ENCODE results near the gene LIME1. TPM values are rescaled to one million over a fixed set of nuclear protein-coding genes. Genes with fewer than 3 reads are reported as not detected.
A peak's percentile ranks its signal among the peaks of the same experiment; 100 is the strongest.

LIME1 gene
- total and polyA plus RNA-seq, 2 donors (not counting 1 experiment from before 2014, with no cell fraction given): 0.68 to 3.5 TPM

DNA sequence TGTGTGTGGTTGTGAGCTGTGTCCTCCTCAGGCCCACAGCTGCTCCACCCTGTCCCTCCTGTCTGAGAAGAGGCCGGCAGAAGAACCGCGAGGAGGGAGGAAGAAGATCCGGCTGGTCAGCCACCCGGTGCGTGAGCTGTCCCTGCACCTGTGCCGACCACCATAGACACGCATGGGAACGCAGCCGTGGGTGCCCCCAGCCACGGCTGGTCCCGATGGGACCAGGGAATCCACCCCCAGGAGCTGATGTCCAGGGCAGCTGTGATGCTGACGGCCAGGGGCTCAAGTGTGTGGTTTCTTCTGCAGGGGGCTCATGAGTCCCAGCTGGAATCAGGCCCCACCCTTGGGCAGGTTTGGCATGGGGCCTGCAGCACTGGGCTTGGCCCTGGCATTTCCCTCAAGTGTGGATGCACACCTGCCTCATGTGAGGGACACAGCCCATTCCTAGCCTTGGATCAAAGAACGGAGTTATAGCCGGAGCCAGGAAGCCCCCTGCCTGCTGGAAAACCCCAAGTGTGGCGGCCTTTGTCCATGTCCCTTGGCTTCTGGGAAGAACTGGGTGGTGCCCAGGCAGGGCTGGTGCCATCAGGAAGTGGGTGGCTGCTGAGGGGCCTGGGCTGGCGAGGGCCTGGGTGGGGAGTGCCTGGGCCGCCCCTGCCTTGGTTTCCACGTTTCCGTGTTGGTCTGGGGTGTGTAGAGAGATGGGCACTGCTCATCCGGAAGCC is 44.6 kb upstream of the LIME1 start:
- Histone ChIP-seq H3K9ac (ENCODE audit: insufficient read depth, low read length) (no peak overlapping the region), H3K36me3 (ENCODE audit: control insufficient read depth, insufficient read depth, low read length) (peaks cover 31% of the 10 kb centered on the region), H2AFZ (ENCODE audit: low read length) (no peak overlapping the region), H3K27me3 (ENCODE audit: control insufficient read depth, insufficient read depth, low read length) (no peaks in the 10 kb centered on the region), H3K4me2 (ENCODE audit: extremely low read depth, insufficient read depth, low read length) (no peak overlapping the region), H3K4me1 (ENCODE audit: control insufficient read depth, extremely low read depth, insufficient read depth, low read length) (peaks cover 17% of the 10 kb centered on the region), H3K27ac (ENCODE audit: insufficient read depth, low read length) (peak overlapping the region; percentile 2), H4K20me1 (ENCODE audit: control insufficient read depth, extremely low read depth, insufficient read depth, low read length) (no peaks in the 10 kb centered on the region), H3K79me2 (ENCODE audit: control insufficient read depth, insufficient read depth, low read length) (no peaks in the 10 kb centered on the region), H3K4me3 (replicated peaks in 1 of 4; ENCODE audit: control extremely low read depth in 1 of 4, insufficient read depth in 1 of 4, low read depth in 3 of 4, low read length in 4 of 4) (no peak overlapping the region), H3K9me3 (ENCODE audit: control insufficient read depth, insufficient read depth, low read depth, low read length) (no peaks in the 10 kb centered on the region)
- TF ChIP-seq CTCF (conservative IDR thresholded peaks at IDR 0.05 in 1 of 2, IDR thresholded peaks at IDR 0.05 in 1 of 2; ENCODE audit: low read depth in 1 of 2, low read length in 2 of 2) (no peak), EZH2 (IDR thresholded peaks at IDR 0.05; ENCODE audit: low read length, missing control alignments) (no peak)
- DNase-seq (ENCODE audit: low read depth in 2 of 2): no peak

- Histone ChIP-seq H3K79me2 (ENCODE audit: control insufficient read depth, insufficient read depth, low read length) (peaks cover 3% of the 10 kb centered on the region), H3K9me3 (ENCODE audit: control insufficient read depth, insufficient read depth, low read depth, low read length) (no peaks in the 10 kb centered on the region), H3K4me2 (ENCODE audit: extremely low read depth, insufficient read depth, low read length) (no peak overlapping the region), H3K36me3 (ENCODE audit: control insufficient read depth, insufficient read depth, low read length) (peaks cover 37% of the 10 kb centered on the region), H3K27ac (ENCODE audit: insufficient read depth, low read length) (peak overlapping the region; percentile 2), H4K20me1 (ENCODE audit: control insufficient read depth, extremely low read depth, insufficient read depth, low read length) (no peaks in the 10 kb centered on the region), H2AFZ (ENCODE audit: low read length) (no peak overlapping the region), H3K27me3 (ENCODE audit: control insufficient read depth, insufficient read depth, low read length) (no peaks in the 10 kb centered on the region), H3K4me1 (ENCODE audit: control insufficient read depth, extremely low read depth, insufficient read depth, low read length) (peaks cover 16% of the 10 kb centered on the region), H3K4me3 (replicated peaks in 1 of 4; ENCODE audit: control extremely low read depth in 1 of 4, insufficient read depth in 1 of 4, low read depth in 3 of 4, low read length in 4 of 4) (no peak overlapping the region), H3K9ac (ENCODE audit: insufficient read depth, low read length) (no peak overlapping the region)
- peak in 1 of 2 donors; percentile 38 for DNase-seq (ENCODE audit: low read depth in 2 of 2)
- TF ChIP-seq EZH2 (IDR thresholded peaks at IDR 0.05; ENCODE audit: low read length, missing control alignments) (no peak), CTCF (conservative IDR thresholded peaks at IDR 0.05 in 1 of 2, IDR thresholded peaks at IDR 0.05 in 1 of 2; ENCODE audit: low read depth in 1 of 2, low read length in 2 of 2) (peak in 1 of 2 donors; percentile 13)
Observed at GRCh38 chr20:63692436-63693082, 43.9 kb upstream of the LIME1 start.

DNA sequence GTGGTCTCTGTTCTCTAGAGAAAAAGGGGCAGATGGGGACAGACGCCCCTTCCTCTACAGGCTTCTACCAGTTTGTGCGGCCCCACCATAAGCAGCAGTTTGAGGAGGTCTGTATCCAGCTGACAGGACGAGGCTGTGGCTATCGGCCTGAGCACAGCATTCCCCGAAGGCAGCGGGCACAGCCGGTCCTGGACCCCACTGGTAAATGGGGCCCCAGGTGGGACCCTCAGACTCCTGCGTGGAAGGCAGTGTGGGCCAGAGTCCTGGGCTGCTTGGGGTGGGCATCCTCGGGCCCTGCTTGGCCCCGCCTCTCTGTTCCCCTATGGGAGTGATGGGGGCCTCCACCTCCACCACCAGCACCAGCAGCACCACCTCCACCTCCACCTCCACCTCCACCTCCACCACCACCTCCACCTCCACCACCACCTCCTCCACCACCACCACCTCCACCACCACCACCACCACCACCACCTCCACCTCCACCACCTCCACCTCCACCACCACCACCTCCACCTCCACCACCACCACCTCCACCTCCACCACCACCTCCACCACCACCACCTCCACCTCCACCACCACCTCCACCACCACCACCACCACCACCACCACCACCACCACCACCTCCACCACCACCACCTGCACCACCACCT is 43.3 kb upstream of the LIME1 start:
- Histone ChIP-seq H3K36me3 (ENCODE audit: control insufficient read depth, insufficient read depth, low read length) (peaks cover 37% of the 10 kb centered on the region), H3K4me3 (replicated peaks in 1 of 4; ENCODE audit: control extremely low read depth in 1 of 4, insufficient read depth in 1 of 4, low read depth in 3 of 4, low read length in 4 of 4) (no peak overlapping the region), H3K9ac (ENCODE audit: insufficient read depth, low read length) (no peak overlapping the region), H3K4me1 (ENCODE audit: control insufficient read depth, extremely low read depth, insufficient read depth, low read length) (peaks cover 14% of the 10 kb centered on the region), H3K27me3 (ENCODE audit: control insufficient read depth, insufficient read depth, low read length) (no peaks in the 10 kb centered on the region), H3K9me3 (ENCODE audit: control insufficient read depth, insufficient read depth, low read depth, low read length) (no peaks in the 10 kb centered on the region), H2AFZ (ENCODE audit: low read length) (no peak overlapping the region), H3K79me2 (ENCODE audit: control insufficient read depth, insufficient read depth, low read length) (peaks cover 3% of the 10 kb centered on the region), H4K20me1 (ENCODE audit: control insufficient read depth, extremely low read depth, insufficient read depth, low read length) (no peaks in the 10 kb centered on the region), H3K4me2 (ENCODE audit: extremely low read depth, insufficient read depth, low read length) (no peak overlapping the region), H3K27ac (ENCODE audit: insufficient read depth, low read length) (no peak overlapping the region)
- DNase-seq (ENCODE audit: low read depth in 2 of 2): no peak
- TF ChIP-seq CTCF (conservative IDR thresholded peaks at IDR 0.05 in 1 of 2, IDR thresholded peaks at IDR 0.05 in 1 of 2; ENCODE audit: low read depth in 1 of 2, low read length in 2 of 2): no peak
- no peak for TF ChIP-seq EZH2 (IDR thresholded peaks at IDR 0.05; ENCODE audit: low read length, missing control alignments)

Measured in fibroblast of lung (primary cell).